Measurements from ENCODE around the gene GSTT2.

GSTT2 gene

GRCh38 chr22:24030186-24030702 is 50.3 kb downstream of the GSTT2 start:
- intact Hi-C loops (cut with DNase I): no loop called here
- DNase-seq: peak in 1 of 42 donors; percentile 38
